Hepatocyte (in vitro differentiated cells): ENCODE data around the gene COL20A1.

Source experiments
- CTCF ChIP-seq: fragments of 200-600 bp; sonication (generic); IDR thresholded peaks from 2 replicates; pipeline ENCODE4 v1.5.1; 2016; ENCODE audit warnings: antibody characterized with exemption, mild to moderate bottlenecking; ENCODE audit not compliant: poor library complexity
- EZH2 ChIP-seq: fragments of 200-600 bp; sonication (generic); IDR thresholded peaks from 2 replicates; pipeline ENCODE4 v1.6.1; 2016; ENCODE audit warnings: antibody characterized with exemption, mild to moderate bottlenecking, borderline replicate concordance
- EZH2phosphoT487 ChIP-seq: fragments of 200-600 bp; sonication (generic); IDR thresholded peaks from one replicate; pipeline ENCODE4 v1.6.1; 2018; ENCODE audit warnings: antibody characterized with exemption, mild to moderate bottlenecking, low read depth, moderate library complexity; ENCODE audit not compliant: unreplicated experiment, severe bottlenecking

- TF ChIP-seq CTCF (no peak), EZH2 (no peak), EZH2phosphoT487 (no peak)
Measured at GRCh38 chr20:63295422-63295821, 2.4 kb downstream of the COL20A1 start.
